HG02678 (cell line): Measurements from ENCODE around the gene HMCN1.

Experiments used
- ATAC-seq: cut with Tn5 transposase; IDR thresholded peaks from one replicate; pipeline ENCODE4 v1.9.1; 2021; ENCODE audit warnings: mild to moderate bottlenecking, moderate library complexity; ENCODE audit not compliant: unreplicated experiment

Gene HMCN1

GRCh38 chr1:185733818-185734735 is at the start of gene HMCN1:
TSS of gene HMCN1 (plus strand) at chr1:185734391. CDS start at chr1:185734780, 389 bp downstream.
- no peak for ATAC-seq

GRCh38 chr1:185686821-185687778 is 47.1 kb upstream of the HMCN1 start:
- no peak for ATAC-seq

GRCh38 chr1:185690527-185690926 is 43.7 kb upstream of the HMCN1 start:
- no peak for ATAC-seq

- peak; percentile 29 for ATAC-seq
These were observed 40.5 kb upstream of the HMCN1 start for GRCh38 chr1:185693654-185694053.

GRCh38 chr1:185694081-185694480 is 40.1 kb upstream of the HMCN1 start:
- peak; percentile 86 for ATAC-seq

- ATAC-seq = no peak
These were observed 38.9 kb upstream of the HMCN1 start for GRCh38 chr1:185695299-185695698.

- ATAC-seq = no peak
These were observed 37.6 kb upstream of the HMCN1 start for GRCh38 chr1:185696422-185697150.

GRCh38 chr1:185699874-185700273 is 34.3 kb upstream of the HMCN1 start:
- ATAC-seq = no peak

GRCh38 chr1:185701650-185702049 is 32.5 kb upstream of the HMCN1 start:
- no peak for ATAC-seq

GRCh38 chr1:185704181-185704580 is 30.0 kb upstream of the HMCN1 start:
- no peak for ATAC-seq

GRCh38 chr1:185716095-185716494 is 18.1 kb upstream of the HMCN1 start:
- ATAC-seq = no peak

GRCh38 chr1:185719021-185719420 is 15.2 kb upstream of the HMCN1 start:
- ATAC-seq = no peak

- ATAC-seq = no peak
These were observed 13.4 kb upstream of the HMCN1 start for GRCh38 chr1:185720633-185721272.

GRCh38 chr1:185721553-185721952 is 12.6 kb upstream of the HMCN1 start:
- ATAC-seq = no peak

- no peak for ATAC-seq
These were observed 12.1 kb upstream of the HMCN1 start for GRCh38 chr1:185722098-185722497.

GRCh38 chr1:185727726-185728125 is 6.5 kb upstream of the HMCN1 start:
- no peak for ATAC-seq

- no peak for ATAC-seq
These were observed 2.7 kb upstream of the HMCN1 start for GRCh38 chr1:185731446-185731845.

GRCh38 chr1:185732951-185733350 is 1.2 kb upstream of the HMCN1 start:
- ATAC-seq = no peak

GRCh38 chr1:185734929-185735700 is 924 bp downstream of the HMCN1 start:
- ATAC-seq = no peak

- ATAC-seq = no peak
These were observed 1.5 kb downstream of the HMCN1 start for GRCh38 chr1:185735701-185736064.
